Mesenchymal stem cell (in vitro differentiated cells and primary cell): ENCODE results near the gene PPP1R12B. TPM values are rescaled to one million over a fixed set of nuclear protein-coding genes. Genes with fewer than 3 reads are reported as not detected.

ENCODE experiments used
- DNase-seq: peaks from one replicate; pipeline ENCODE4 v3.0.0-alpha.2; 2013
- H2AFZ ChIP-seq: one replicate; pipeline ENCODE4 v1.6.1; 2013; ENCODE audit warnings: low read depth, mild to moderate bottlenecking, control low read depth, inconsistent platforms, low read length, moderate library complexity
- H2AK5ac ChIP-seq: 2 replicates; pipeline ENCODE4 v1.6.1; 2013; ENCODE audit warnings: low read length, moderate library complexity, mild to moderate bottlenecking, inconsistent platforms; ENCODE audit not compliant: severe bottlenecking
- H2BK120ac ChIP-seq: one replicate; pipeline ENCODE4 v1.6.1; 2013; ENCODE audit warnings: low read depth, mild to moderate bottlenecking, inconsistent platforms, low read length, moderate library complexity
- H2BK12ac ChIP-seq, 2 experiments: one replicate each; pipeline ENCODE4 v1.6.1; 2013; ENCODE audit warnings: inconsistent platforms in 2 of 2, low read length in 2 of 2, mild to moderate bottlenecking in 2 of 2, moderate library complexity in 2 of 2, control low read depth in 1 of 2
- H2BK15ac ChIP-seq: one replicate; pipeline ENCODE4 v1.6.1; 2013; ENCODE audit warnings: mild to moderate bottlenecking, low read depth, inconsistent platforms; ENCODE audit not compliant: poor library complexity, severe bottlenecking
- H2BK5ac ChIP-seq: 2 replicates; pipeline ENCODE4 v1.6.1; 2013; ENCODE audit warnings: low read depth, mild to moderate bottlenecking, low read length, control low read depth, inconsistent platforms; ENCODE audit not compliant: poor library complexity, severe bottlenecking
- H3K14ac ChIP-seq, 2 experiments: one replicate each; pipeline ENCODE4 v1.6.1; 2013; ENCODE audit warnings: inconsistent platforms in 2 of 2, low read length in 2 of 2, control low read depth in 1 of 2, mild to moderate bottlenecking in 1 of 2, moderate library complexity in 1 of 2
- H3K18ac ChIP-seq, 2 experiments: one replicate each; pipeline ENCODE4 v1.6.1; 2013; ENCODE audit warnings: inconsistent platforms in 2 of 2, low read length in 2 of 2, control low read depth in 1 of 2, low read depth in 1 of 2, mild to moderate bottlenecking in 1 of 2
- H3K23ac ChIP-seq, 2 experiments: one replicate each; pipeline ENCODE4 v1.6.1; 2013; ENCODE audit warnings: inconsistent platforms in 2 of 2, low read length in 2 of 2, mild to moderate bottlenecking in 2 of 2, moderate library complexity in 2 of 2, control low read depth in 1 of 2
- H3K27ac ChIP-seq: 2 replicates; pipeline ENCODE4 v1.5.1; 2013; ENCODE audit warnings: mild to moderate bottlenecking, moderate library complexity, low read length, control low read depth, inconsistent platforms; ENCODE audit not compliant: poor library complexity, severe bottlenecking
- H3K27me3 ChIP-seq, 2 experiments: 2 replicates each; pipeline versions ENCODE4 v1.6.1 to v1.7.0; 2013; ENCODE audit warnings: low read length in 2 of 2, mild to moderate bottlenecking in 2 of 2, moderate library complexity in 2 of 2, control low read depth in 1 of 2, inconsistent platforms in 1 of 2; ENCODE audit not compliant: control insufficient read depth in 1 of 2, insufficient read depth in 1 of 2
- H3K36me3 ChIP-seq, 2 experiments: 2 replicates each; pipeline versions ENCODE4 v1.6.1 to v1.7.0; 2013; ENCODE audit warnings: low read length in 2 of 2, control low read depth in 1 of 2, inconsistent platforms in 1 of 2, low read depth in 1 of 2, mild to moderate bottlenecking in 1 of 2; ENCODE audit not compliant: insufficient read depth in 2 of 2, control insufficient read depth in 1 of 2
- H3K4ac ChIP-seq, 2 experiments: one replicate each; pipeline ENCODE4 v1.6.1; 2013; ENCODE audit warnings: inconsistent platforms in 2 of 2, low read length in 2 of 2, mild to moderate bottlenecking in 2 of 2, moderate library complexity in 2 of 2, control low read depth in 1 of 2, low read depth in 1 of 2
- H3K4me1 ChIP-seq: 2 replicates; pipeline ENCODE4 v1.6.1; 2013; ENCODE audit warnings: low read depth, low read length, control low read depth; ENCODE audit not compliant: control insufficient read depth, insufficient read depth
- H3K4me2 ChIP-seq: 2 replicates; pipeline ENCODE4 v1.6.1; 2013; ENCODE audit warnings: low read length, mild to moderate bottlenecking, inconsistent platforms; ENCODE audit not compliant: poor library complexity, severe bottlenecking
- H3K4me3 ChIP-seq, 2 experiments: 2 replicates each; pipeline versions ENCODE4 v1.5.1 to v1.7.0; 2013; ENCODE audit warnings: low read length in 2 of 2, mild to moderate bottlenecking in 2 of 2, control low read depth in 1 of 2, low read depth in 1 of 2; ENCODE audit not compliant: insufficient read depth in 1 of 2
- H3K79me1 ChIP-seq: replicated peaks from 2 replicates; pipeline ENCODE4 v1.6.1; 2013; ENCODE audit warnings: mild to moderate bottlenecking, control low read depth, low read length, inconsistent platforms; ENCODE audit not compliant: poor library complexity, severe bottlenecking
- H3K9ac ChIP-seq: 2 replicates; pipeline ENCODE4 v1.7.0; 2013; ENCODE audit warnings: mild to moderate bottlenecking, low read length, moderate library complexity
- H3K9me3 ChIP-seq: 2 replicates; pipeline ENCODE4 v1.7.0; 2013; ENCODE audit warnings: mild to moderate bottlenecking, low read length; ENCODE audit not compliant: control insufficient read depth
- H4K8ac ChIP-seq: one replicate; pipeline ENCODE4 v1.6.1; 2013; ENCODE audit warnings: inconsistent platforms, mild to moderate bottlenecking, low read length, moderate library complexity
- H4K91ac ChIP-seq: one replicate; pipeline ENCODE4 v1.6.1; 2013; ENCODE audit warnings: mild to moderate bottlenecking, low read length, inconsistent platforms
- WGBS: methylation state at CpG from one replicate; pipeline ENCODE4 v1.1.7; 2013; ENCODE audit warnings: mixed read lengths; 5-methylcytosine and 5-hydroxymethylcytosine counted together
- polyA plus RNA-seq, 2 experiments: library from polyadenylated mRNA; stranded (reverse); fragments of 200-250 nt; gene quantifications; one replicate each; pipeline ENCODE4 v1.2.3, GENCODE V29; 2013

PPP1R12B gene, protein sequence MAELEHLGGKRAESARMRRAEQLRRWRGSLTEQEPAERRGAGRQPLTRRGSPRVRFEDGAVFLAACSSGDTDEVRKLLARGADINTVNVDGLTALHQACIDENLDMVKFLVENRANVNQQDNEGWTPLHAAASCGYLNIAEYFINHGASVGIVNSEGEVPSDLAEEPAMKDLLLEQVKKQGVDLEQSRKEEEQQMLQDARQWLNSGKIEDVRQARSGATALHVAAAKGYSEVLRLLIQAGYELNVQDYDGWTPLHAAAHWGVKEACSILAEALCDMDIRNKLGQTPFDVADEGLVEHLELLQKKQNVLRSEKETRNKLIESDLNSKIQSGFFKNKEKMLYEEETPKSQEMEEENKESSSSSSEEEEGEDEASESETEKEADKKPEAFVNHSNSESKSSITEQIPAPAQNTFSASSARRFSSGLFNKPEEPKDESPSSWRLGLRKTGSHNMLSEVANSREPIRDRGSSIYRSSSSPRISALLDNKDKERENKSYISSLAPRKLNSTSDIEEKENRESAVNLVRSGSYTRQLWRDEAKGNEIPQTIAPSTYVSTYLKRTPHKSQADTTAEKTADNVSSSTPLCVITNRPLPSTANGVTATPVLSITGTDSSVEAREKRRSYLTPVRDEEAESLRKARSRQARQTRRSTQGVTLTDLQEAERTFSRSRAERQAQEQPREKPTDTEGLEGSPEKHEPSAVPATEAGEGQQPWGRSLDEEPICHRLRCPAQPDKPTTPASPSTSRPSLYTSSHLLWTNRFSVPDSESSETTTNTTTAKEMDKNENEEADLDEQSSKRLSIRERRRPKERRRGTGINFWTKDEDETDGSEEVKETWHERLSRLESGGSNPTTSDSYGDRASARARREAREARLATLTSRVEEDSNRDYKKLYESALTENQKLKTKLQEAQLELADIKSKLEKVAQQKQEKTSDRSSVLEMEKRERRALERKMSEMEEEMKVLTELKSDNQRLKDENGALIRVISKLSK
- 4.8 TPM for polyA plus RNA-seq (2013, experiment 1 of 2)
- polyA plus RNA-seq (2013, experiment 2 of 2): 3.0 TPM

- peak within 1 kb of the TSS in 1 of 2 experiments; percentile 45 for H2BK12ac ChIP-seq
- no peaks in the 10 kb centered on the region for H3K36me3 ChIP-seq
- WGBS: under 1% methylated on average over 60 of the region's 60 CpGs
- H3K14ac ChIP-seq: peak within 1 kb of the TSS in 1 of 2 experiments; percentile 94
- H3K23ac ChIP-seq: peak within 1 kb of the TSS; percentile 1 to 37
- no peaks in the 10 kb centered on the region for H3K4me1 ChIP-seq
- H3K4ac ChIP-seq: peak within 1 kb of the TSS; percentile 40 to 60
- H2BK120ac ChIP-seq: no peak within 1 kb of the TSS
- H2AK5ac ChIP-seq: no peak within 1 kb of the TSS
- H4K8ac ChIP-seq: peak within 1 kb of the TSS; percentile 93
- no peaks in the 10 kb centered on the region for H3K9me3 ChIP-seq
- H3K4me3 ChIP-seq: peak within 1 kb of the TSS; percentile 86 to 93
- H4K91ac ChIP-seq: no peak within 1 kb of the TSS
- no peak within 1 kb of the TSS for H2BK15ac ChIP-seq
- peak within 1 kb of the TSS; percentile 92 for H2AFZ ChIP-seq
- H3K9ac ChIP-seq: peak within 1 kb of the TSS; percentile 97
- H3K18ac ChIP-seq: peak within 1 kb of the TSS; percentile 75 to 91
- peak within 1 kb of the TSS; percentile 24 for H2BK5ac ChIP-seq
- H3K79me1 ChIP-seq: peaks cover 11% of the 10 kb centered on the region
- H3K27me3 ChIP-seq: no peaks in the 10 kb centered on the region
- peak; percentile 99 for DNase-seq
- H3K27ac ChIP-seq: peak within 1 kb of the TSS; percentile 59
- H3K4me2 ChIP-seq: peak within 1 kb of the TSS; percentile 84
Measured at GRCh38 chr1:202348509-202349205, at the start of gene PPP1R12B. TSS of gene PPP1R12B (plus strand) at chr1:202348699. CDS start at chr1:202348852, 153 bp downstream.

DNA sequence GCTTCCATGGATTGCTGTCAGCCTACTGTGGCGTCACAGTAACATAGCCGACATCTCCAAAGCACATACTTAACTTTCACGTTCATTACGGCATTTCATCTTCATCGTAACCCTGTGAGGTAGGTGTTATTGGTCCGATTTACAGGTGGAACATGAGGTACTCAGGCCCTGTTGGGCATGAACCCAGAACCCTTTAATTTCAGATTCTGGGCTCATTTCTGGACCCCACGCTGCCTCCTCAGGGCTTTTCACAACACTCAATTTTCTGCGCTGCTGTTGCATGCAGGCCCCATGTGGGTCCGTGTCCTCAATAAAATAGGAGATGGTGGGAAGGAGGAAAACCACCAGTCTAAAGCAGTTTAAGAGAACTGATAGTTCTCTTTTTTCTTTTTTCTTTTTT, 46.3 kb upstream of the PPP1R12B start:
- no peak overlapping the region for H2BK15ac ChIP-seq
- DNase-seq: no peak
- H3K4ac ChIP-seq: no peak overlapping the region
- H3K9me3 ChIP-seq: no peaks in the 10 kb centered on the region
- H3K18ac ChIP-seq: no peak overlapping the region
- H2BK12ac ChIP-seq: no peak overlapping the region
- no peaks in the 10 kb centered on the region for H3K79me1 ChIP-seq
- no peaks in the 10 kb centered on the region for H3K4me1 ChIP-seq
- no peak overlapping the region for H3K27ac ChIP-seq
- H3K9ac ChIP-seq: no peak overlapping the region
- no peak overlapping the region for H3K4me2 ChIP-seq
- no peak overlapping the region for H2AFZ ChIP-seq
- H2BK120ac ChIP-seq: no peak overlapping the region
- H2AK5ac ChIP-seq: no peak overlapping the region
- peaks cover 0 to 88% of the 10 kb centered on the region in 2 experiments for H3K27me3 ChIP-seq
- H2BK5ac ChIP-seq: no peak overlapping the region
- H4K91ac ChIP-seq: no peak overlapping the region
- 96% methylated on average over 8 of the region's 9 CpGs for WGBS
- H3K23ac ChIP-seq: no peak overlapping the region
- no peak overlapping the region for H3K4me3 ChIP-seq
- H4K8ac ChIP-seq: no peak overlapping the region
- no peaks in the 10 kb centered on the region for H3K36me3 ChIP-seq
- H3K14ac ChIP-seq: no peak overlapping the region

DNA sequence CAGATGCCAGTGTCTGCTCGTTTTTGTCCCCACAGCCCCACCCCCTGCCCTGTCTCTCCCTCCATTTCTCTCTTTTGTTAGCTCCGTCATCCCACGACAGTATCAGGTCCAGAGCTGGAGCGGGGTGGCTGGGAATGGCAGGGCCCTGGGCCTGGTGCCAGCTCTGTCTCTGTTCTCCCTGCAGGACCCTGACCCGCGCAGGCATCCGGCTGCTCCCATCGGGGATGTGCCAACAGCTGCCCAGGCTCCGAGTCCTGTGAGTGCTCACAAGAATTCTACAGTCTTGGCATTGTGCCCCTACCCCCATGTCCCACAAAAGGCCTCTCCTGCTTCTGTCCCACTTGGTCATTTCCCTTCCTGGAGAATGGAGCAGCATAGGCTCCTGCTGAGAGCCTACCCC, 44.1 kb upstream of the PPP1R12B start:
- Histone ChIP-seq H3K4me3 (no peak overlapping the region), H3K27me3 (peaks cover 0 to 96% of the 10 kb centered on the region in 2 experiments), H3K18ac (no peak overlapping the region), H3K9me3 (no peaks in the 10 kb centered on the region), H4K91ac (no peak overlapping the region), H3K4me1 (no peaks in the 10 kb centered on the region), H2BK12ac (no peak overlapping the region), H3K23ac (no peak overlapping the region), H2AK5ac (no peak overlapping the region), H3K27ac (no peak overlapping the region), H3K79me1 (no peaks in the 10 kb centered on the region), H2AFZ (no peak overlapping the region), H2BK120ac (no peak overlapping the region), H3K9ac (no peak overlapping the region), H2BK15ac (no peak overlapping the region), H3K4me2 (no peak overlapping the region), H3K14ac (no peak overlapping the region), H2BK5ac (no peak overlapping the region), H3K4ac (no peak overlapping the region), H3K36me3 (no peaks in the 10 kb centered on the region), H4K8ac (no peak overlapping the region)
- DNase-seq: no peak
- WGBS: 89% methylated on average over 9 of the region's 9 CpGs
